Right renal cortex interstitium (tissue), 3 donors: Measurements from ENCODE around the gene OGT. TPM values are rescaled to one million over a fixed set of nuclear protein-coding genes. Genes with fewer than 3 reads are reported as not detected.
"Not testable (repeated sequence)": the region's sequence is repeated elsewhere in the genome, so short reads cannot be mapped to it uniquely, and the experiment has no call there.

Source experiments
- DNase-seq, 3 donors: peaks; one replicate each; pipeline ENCODE4 v3.0.0-alpha.2; 2013; ENCODE audit warnings: low read depth in 3 of 3, low spot score in 2 of 3
- polyA plus RNA-seq, 3 donors: library from polyadenylated mRNA; unstranded; fragments of 120-200 nt; gene quantifications; one replicate each; pipeline ENCODE4 v1.2.1, GENCODE V29; 2013; ENCODE audit not compliant: insufficient read length in 3 of 3

The OGT gene
- polyA plus RNA-seq, 3 donors: 160 to 210 (median 176) TPM

GRCh38 chrX:71537743-71538142, 4.8 kb downstream of the OGT start:
- DNase-seq: no peak

- DNase-seq: no peak
Observed at GRCh38 chrX:71540801-71541200, 7.9 kb downstream of the OGT start.

DNA sequence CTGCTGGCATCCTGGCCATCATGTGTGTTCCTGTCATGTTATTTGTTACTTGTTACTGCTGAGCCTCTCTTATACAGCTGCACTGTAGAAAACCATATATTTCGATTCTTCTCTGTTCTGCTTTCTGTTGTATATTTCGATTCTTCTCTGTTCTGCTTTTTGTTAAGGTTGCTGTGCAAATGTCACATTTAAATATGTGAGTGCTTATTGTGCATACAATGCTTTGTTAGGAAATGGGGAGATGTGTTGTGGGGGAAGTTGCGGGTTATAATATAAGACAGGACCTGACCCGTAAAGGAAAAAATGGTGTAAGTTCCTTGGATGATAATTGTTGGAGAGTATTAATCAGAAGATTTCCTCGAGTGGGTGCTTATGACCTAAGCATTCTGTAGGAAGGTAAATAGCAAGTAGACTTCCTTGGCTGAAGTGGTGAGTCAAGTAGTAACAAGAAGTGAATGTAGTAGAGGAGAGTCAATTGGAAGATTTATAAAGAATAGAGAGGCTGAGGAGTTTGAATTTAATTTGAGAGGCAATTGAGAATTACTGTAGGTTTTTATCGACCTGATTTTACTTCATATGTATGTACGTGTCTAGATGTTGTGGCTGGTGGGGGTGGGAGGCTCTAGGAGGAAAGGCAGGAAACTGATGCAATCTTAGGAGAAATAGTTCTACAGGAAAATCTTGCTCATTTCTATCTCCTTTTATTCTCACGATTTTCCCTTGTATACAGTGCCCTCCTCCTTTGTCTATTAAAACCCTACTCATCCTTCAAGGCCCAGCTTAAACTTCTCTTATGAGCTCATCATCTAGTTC, 8.5 kb downstream of the OGT start:
- DNase-seq: no peak

DNA sequence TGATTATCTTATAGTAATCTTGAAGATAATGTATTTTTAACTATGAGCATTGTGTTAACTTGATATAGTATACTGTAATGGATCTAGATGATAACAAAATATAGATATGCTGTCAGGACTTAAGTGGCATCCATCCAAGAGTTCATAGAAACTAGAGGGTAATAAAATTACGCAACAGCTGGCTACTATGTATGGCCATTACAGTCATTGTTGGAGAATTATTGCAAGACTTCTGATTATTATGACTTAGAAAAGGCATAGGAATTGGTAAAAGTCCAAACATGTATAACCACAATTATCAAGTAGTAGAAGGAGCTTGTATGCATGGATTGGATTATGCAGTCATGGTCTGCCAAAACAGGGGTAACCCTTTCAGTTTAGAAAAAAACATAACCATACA, 9.5 kb downstream of the OGT start:
- DNase-seq: no peak

- no peak for DNase-seq
Observed at GRCh38 chrX:71542825-71543224, 9.9 kb downstream of the OGT start.

DNA sequence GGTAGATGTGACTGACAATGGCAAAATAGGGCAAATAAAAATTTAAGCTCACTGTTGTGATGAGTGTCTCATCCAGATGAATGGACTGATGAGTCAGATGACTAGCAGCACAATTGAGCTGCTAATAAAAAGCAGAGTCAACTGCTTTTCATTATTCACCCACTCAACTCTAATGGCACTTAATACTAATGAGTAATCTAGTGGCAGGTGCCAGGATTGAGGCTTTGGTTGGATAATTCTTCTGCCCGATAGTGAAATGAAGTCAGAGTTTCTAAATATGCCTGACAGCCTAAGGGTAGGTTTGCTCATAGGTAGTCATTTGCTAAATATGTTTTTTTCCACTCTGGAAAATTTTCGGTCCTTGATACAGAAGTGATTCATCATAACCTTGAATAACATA, 10.4 kb downstream of the OGT start:
- DNase-seq: no peak

GRCh38 chrX:71545364-71545763, 12.5 kb downstream of the OGT start:
- no peak for DNase-seq

DNA sequence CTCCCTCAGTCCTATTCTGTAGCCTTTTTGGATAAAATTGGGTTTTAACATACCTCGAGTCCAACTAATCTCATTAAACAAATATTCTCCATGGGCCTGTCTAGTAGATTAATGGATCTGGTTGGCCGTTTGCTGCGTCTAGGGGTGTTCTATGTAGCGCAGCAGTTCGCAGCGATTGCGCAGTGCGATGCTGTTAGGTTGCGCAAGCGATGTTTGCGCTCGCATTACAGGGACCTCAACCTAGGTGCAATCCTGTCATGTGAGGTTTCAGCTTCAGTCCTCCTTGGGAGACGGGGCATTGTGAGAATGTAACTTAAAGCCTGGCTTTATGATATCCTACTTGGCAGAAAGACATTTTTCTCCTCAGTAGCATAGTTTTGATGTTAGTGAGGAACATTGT, 14.0 kb downstream of the OGT start:
- DNase-seq: no peak

GRCh38 chrX:71547339-71547738, 14.4 kb downstream of the OGT start:
- DNase-seq: no peak

DNA sequence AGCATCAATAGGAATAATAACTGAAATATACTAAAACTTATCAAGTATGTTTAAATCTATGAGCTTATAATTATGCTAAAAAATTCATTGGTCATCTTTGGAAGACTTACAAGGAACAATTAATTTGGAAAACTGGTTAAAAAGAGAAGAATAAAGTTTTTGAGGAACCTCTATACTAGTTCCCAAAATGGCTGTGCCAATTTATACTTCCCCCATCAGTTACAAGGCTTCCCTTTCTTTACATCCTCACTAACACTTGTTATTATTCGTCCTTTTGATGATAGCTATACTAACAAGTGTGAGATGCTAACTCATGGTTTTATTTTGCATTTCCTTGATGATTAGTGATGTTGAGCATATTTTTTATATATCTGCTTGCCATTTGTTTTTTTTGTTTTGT, 17.1 kb downstream of the OGT start:
- DNase-seq: no peak

GRCh38 chrX:71550578-71550977, 17.7 kb downstream of the OGT start:
- no peak for DNase-seq

GRCh38 chrX:71556036-71556435, 23.1 kb downstream of the OGT start:
- DNase-seq: no peak

- DNase-seq: no peak
Observed at GRCh38 chrX:71558920-71559319, 26.0 kb downstream of the OGT start.

- not testable (repeated sequence) for DNase-seq
Observed at GRCh38 chrX:71559773-71560172, 26.9 kb downstream of the OGT start.

DNA sequence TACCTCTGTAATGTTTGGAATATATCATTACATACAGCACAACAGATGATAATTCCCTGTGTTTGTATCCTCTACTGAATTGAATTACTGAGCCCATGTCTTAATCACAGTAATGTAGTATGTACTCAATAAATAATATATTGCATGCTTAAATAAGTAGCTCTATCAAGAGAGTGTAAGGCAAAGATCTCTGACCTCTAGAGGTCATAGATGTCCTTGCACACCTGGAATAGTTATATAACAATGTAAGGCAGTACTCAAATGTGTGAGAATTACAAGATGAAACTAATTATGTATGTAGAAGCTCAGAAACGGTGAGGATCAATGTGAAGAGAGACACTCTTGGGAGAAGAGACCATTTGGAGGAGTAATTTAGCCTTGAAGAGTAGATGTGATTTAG, 31.0 kb downstream of the OGT start:
- no peak for DNase-seq

- DNase-seq: no peak
Observed at GRCh38 chrX:71565474-71566041, 32.7 kb downstream of the OGT start.

GRCh38 chrX:71571390-71571789, 38.5 kb downstream of the OGT start:
- DNase-seq: not testable (repeated sequence)

- no peak for DNase-seq
Observed at GRCh38 chrX:71573590-71573989, 40.7 kb downstream of the OGT start.

DNA sequence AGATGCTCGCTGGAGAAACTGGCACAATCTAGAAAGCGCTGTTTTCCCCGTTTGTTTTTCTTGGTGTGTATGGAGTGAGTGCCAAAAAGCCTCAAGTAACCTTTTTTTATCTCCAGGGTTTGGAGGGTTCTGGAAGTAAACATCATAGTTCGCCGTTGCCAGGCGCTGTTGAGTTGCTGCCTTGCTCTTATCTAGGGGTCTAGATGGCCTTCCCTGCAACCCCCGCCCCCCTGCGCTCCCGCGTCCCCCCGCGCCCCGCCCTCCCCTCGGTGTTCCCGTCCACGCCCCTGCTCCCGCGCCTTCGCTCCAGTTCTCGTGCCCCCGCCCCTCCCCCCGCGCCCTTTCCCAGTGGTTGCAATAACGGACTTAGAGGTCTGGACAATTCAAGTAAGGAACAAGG, 44.8 kb downstream of the OGT start:
- DNase-seq: no peak

DNA sequence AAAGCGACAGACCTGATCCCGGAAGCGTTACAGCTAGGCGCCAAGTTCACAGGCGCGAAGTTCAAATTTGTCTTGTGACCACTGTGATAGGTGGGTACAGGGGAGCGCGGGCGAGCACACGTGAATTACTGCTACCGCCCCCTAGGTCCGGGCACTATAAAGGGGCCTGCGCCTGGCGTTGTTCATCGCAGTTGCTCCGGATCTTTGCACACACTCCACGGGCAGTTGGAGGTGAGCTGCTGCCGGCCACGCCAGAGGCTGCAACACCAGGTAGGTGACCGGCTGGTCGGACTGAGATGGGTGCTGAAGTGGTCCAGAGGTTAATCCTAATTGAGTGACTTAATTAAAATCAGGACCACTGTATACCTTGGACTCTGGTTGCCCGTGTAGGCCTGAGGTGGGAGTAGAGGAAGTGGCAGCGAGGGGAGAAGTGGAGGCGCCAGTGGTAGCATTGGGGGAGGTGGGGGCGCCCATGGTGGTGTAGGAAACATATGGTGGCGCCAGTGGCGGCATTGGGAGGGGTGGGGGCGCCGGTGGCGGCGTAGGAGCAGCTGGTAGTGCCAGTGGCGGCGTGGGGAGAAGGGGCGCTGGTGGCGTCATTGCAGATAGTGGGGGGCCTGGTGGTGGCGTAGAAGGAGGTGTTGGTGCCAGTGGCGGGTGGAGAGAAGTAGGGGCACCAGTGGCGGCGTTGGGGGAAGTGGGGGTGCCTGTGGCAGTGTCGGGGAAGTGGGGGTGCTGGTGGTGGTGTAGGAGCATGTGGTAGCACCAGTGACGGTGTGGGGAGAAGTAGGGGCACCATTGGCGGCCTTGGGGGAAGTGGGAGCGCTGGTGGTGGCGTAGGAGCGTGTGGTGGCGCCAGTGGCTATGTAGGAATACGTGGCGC, 45.6 kb downstream of the OGT start, which contains the start of gene GCNA:
GCNA (plus strand) TSS at position 185 of the 883 bp plus-strand sequence. CDS start 2,385 bp downstream, outside the sequence.
- DNase-seq: no peak
